H9 (cell line): ENCODE results near the gene COQ5. TPM values are rescaled to one million over a fixed set of nuclear protein-coding genes. Genes with fewer than 3 reads are reported as not detected.
"Not testable (repeated sequence)": the region's sequence is repeated elsewhere in the genome, so short reads cannot be mapped to it uniquely, and the experiment has no call there.

ENCODE experiments used
- DNase-seq: peaks from one replicate; pipeline ENCODE4 v3.0.0-alpha.2; 2017
- H2AFZ ChIP-seq: one replicate; pipeline ENCODE4 v1.6.1; 2013; ENCODE audit warnings: mild to moderate bottlenecking, low read length, control low read depth, moderate library complexity
- H2AK5ac ChIP-seq: 2 replicates; pipeline ENCODE4 v1.6.1; 2013; ENCODE audit warnings: low read length, control low read depth, mixed read lengths; ENCODE audit not compliant: insufficient read length
- H2BK120ac ChIP-seq: one replicate; pipeline ENCODE4 v1.6.1; 2013; ENCODE audit warnings: low read depth, mild to moderate bottlenecking, low read length, control low read depth, inconsistent platforms; ENCODE audit not compliant: poor library complexity, severe bottlenecking
- H2BK12ac ChIP-seq: 2 replicates; pipeline ENCODE4 v1.6.1; 2013; ENCODE audit warnings: low read length, control low read depth, mixed read lengths, low read depth; ENCODE audit not compliant: insufficient read length
- H2BK15ac ChIP-seq: 2 replicates; pipeline ENCODE4 v1.6.1; 2013; ENCODE audit warnings: low read depth, low read length, control low read depth
- H2BK20ac ChIP-seq: one replicate; pipeline ENCODE4 v1.6.1; 2013; ENCODE audit warnings: low read depth, mild to moderate bottlenecking, low read length, control low read depth, inconsistent platforms; ENCODE audit not compliant: poor library complexity, severe bottlenecking
- H2BK5ac ChIP-seq: 2 replicates; pipeline ENCODE4 v1.6.1; 2013; ENCODE audit warnings: low read length, control low read depth, mixed read lengths; ENCODE audit not compliant: insufficient read length
- H3K14ac ChIP-seq: 2 replicates; pipeline ENCODE4 v1.6.1; 2013; ENCODE audit warnings: low read length, control low read depth; ENCODE audit not compliant: insufficient read depth
- H3K18ac ChIP-seq: 2 replicates; pipeline ENCODE4 v1.6.1; 2013; ENCODE audit warnings: low read depth, mild to moderate bottlenecking, mixed read lengths, low read length, control low read depth; ENCODE audit not compliant: insufficient read length
- H3K23ac ChIP-seq: 2 replicates; pipeline ENCODE4 v1.6.1; 2013; ENCODE audit warnings: low read length, control low read depth, mixed read lengths, low read depth; ENCODE audit not compliant: insufficient read length
- H3K23me2 ChIP-seq: 2 replicates; pipeline ENCODE4 v1.6.1; 2013; ENCODE audit warnings: low read depth, mild to moderate bottlenecking, mixed read lengths, low read length, control low read depth; ENCODE audit not compliant: insufficient read length, poor library complexity, severe bottlenecking
- H3K27ac ChIP-seq: 2 replicates; pipeline ENCODE4 v1.5.1; 2013; ENCODE audit warnings: low read length, control low read depth, mixed read lengths, low read depth; ENCODE audit not compliant: insufficient read length
- H3K27me3 ChIP-seq: 2 replicates; pipeline ENCODE4 v1.6.1; 2013; ENCODE audit warnings: low read length, control low read depth, inconsistent platforms; ENCODE audit not compliant: insufficient read depth
- H3K4ac ChIP-seq: 2 replicates; pipeline ENCODE4 v1.6.1; 2013; ENCODE audit warnings: low read depth, mild to moderate bottlenecking, control low read depth, inconsistent platforms, low read length, moderate library complexity
- H3K4me1 ChIP-seq: 2 replicates; pipeline ENCODE4 v1.6.1; 2013; ENCODE audit warnings: low read length, control low read depth, inconsistent platforms; ENCODE audit not compliant: insufficient read depth
- H3K4me2 ChIP-seq: 2 replicates; pipeline ENCODE4 v1.6.1; 2013; ENCODE audit warnings: low read length, control low read depth, mixed read lengths; ENCODE audit not compliant: insufficient read length, insufficient read depth
- H3K56ac ChIP-seq: 2 replicates; pipeline ENCODE4 v1.6.1; 2013; ENCODE audit warnings: low read depth, mild to moderate bottlenecking, mixed read lengths, low read length, control low read depth; ENCODE audit not compliant: insufficient read length
- H3K79me1 ChIP-seq: 2 replicates; pipeline ENCODE4 v1.6.1; 2013; ENCODE audit warnings: low read depth, mild to moderate bottlenecking, moderate library complexity, low read length, control low read depth, inconsistent platforms; ENCODE audit not compliant: insufficient read depth, poor library complexity, severe bottlenecking
- H3K79me2 ChIP-seq: 2 replicates; pipeline ENCODE4 v1.6.1; 2013; ENCODE audit warnings: low read length, control low read depth, inconsistent platforms; ENCODE audit not compliant: insufficient read depth
- H3K9ac ChIP-seq: 2 replicates; pipeline ENCODE4 v1.6.1; 2013; ENCODE audit warnings: low read length, control low read depth, mixed read lengths; ENCODE audit not compliant: insufficient read length; ENCODE audit errors: extremely low read depth
- H3K9me3 ChIP-seq: one replicate; pipeline ENCODE4 v1.6.1; 2013; ENCODE audit warnings: low read depth, low read length, inconsistent platforms; ENCODE audit not compliant: control insufficient read depth
- H3T11ph ChIP-seq: one replicate; pipeline ENCODE4 v1.6.1; 2013; ENCODE audit warnings: mild to moderate bottlenecking, low read length, control low read depth, inconsistent platforms
- H4K20me1 ChIP-seq: one replicate; pipeline ENCODE4 v1.6.1; 2013; ENCODE audit not compliant: control insufficient read depth, insufficient read length, insufficient read depth
- H4K5ac ChIP-seq: 2 replicates; pipeline ENCODE4 v1.6.1; 2013; ENCODE audit warnings: low read depth, mild to moderate bottlenecking, mixed read lengths, low read length, control low read depth; ENCODE audit not compliant: insufficient read length
- H4K8ac ChIP-seq: replicated peaks from 2 replicates; pipeline ENCODE4 v1.6.1; 2013; ENCODE audit warnings: low read length, control low read depth, mixed read lengths, low read depth; ENCODE audit not compliant: insufficient read length
- H4K91ac ChIP-seq: 2 replicates; pipeline ENCODE4 v1.6.1; 2013; ENCODE audit warnings: low read depth, mild to moderate bottlenecking, moderate library complexity, mixed read lengths, low read length, control low read depth; ENCODE audit not compliant: insufficient read length
- H3K27ac Mint-ChIP-seq, 3 experiments: 2 replicates in 2 of 3; 3 replicates in 1 of 3; pipeline ENCODE4 v1.8.0; 2020 to 2021; ENCODE audit warnings: mixed read lengths in 3 of 3, mild to moderate bottlenecking in 1 of 3, moderate library complexity in 1 of 3
- H3K27me3 Mint-ChIP-seq: 2 replicates; pipeline ENCODE4 v1.8.0; 2021; ENCODE audit warnings: low read depth, mild to moderate bottlenecking, moderate library complexity, mixed read lengths
- H3K36me3 Mint-ChIP-seq, 3 experiments: 2 replicates in 2 of 3; 3 replicates in 1 of 3; pipeline ENCODE4 v1.8.0; 2020 to 2021; ENCODE audit warnings: low read depth in 3 of 3, mixed read lengths in 3 of 3; ENCODE audit not compliant: insufficient read depth in 1 of 3
- H3K4me1 Mint-ChIP-seq, 2 experiments: 2 replicates each; pipeline ENCODE4 v1.8.0; 2020; ENCODE audit warnings: mixed read lengths in 2 of 2
- H3K4me3 Mint-ChIP-seq, 2 experiments: 2 replicates in 1 of 2; 3 replicates in 1 of 2; pipeline ENCODE4 v1.8.0; 2020 to 2021; ENCODE audit warnings: mild to moderate bottlenecking in 2 of 2, mixed read lengths in 2 of 2, moderate library complexity in 1 of 2
- H3K9me3 Mint-ChIP-seq, 2 experiments: 2 replicates in 1 of 2; 3 replicates in 1 of 2; pipeline ENCODE4 v1.8.0; 2020; ENCODE audit warnings: mild to moderate bottlenecking in 2 of 2, mixed read lengths in 2 of 2, moderate library complexity in 1 of 2
- CTCF ChIP-seq: fragments of 200-600 bp; sonication (generic); conservative IDR thresholded peaks from 3 replicates; pipeline ENCODE4 v1.8.0; 2021; ENCODE audit warnings: antibody characterized with exemption, mild to moderate bottlenecking
- WGBS: extraction: QIAGEN DNeasy Blood & Tissue Kit; methylation state at CpG from one replicate; pipeline ENCODE4 v1.1.7; 2013; ENCODE audit warnings: missing lambda C conversion rate, low lambda C conversion rate, mixed read lengths; ENCODE audit not compliant: insufficient read length; ENCODE audit errors: extremely low coverage; 5-methylcytosine and 5-hydroxymethylcytosine counted together
- total RNA-seq: library from RNA; stranded (reverse); gene quantifications from 2 replicates; pipeline ENCODE4 v1.2.1, GENCODE V29; 2021

COQ5 gene
- total RNA-seq, 1 experiment from 2014 or later = 34.8 TPM

- H3K9ac ChIP-seq = no peak overlapping the region
- H3K4ac ChIP-seq = no peak overlapping the region
- no peaks in the 10 kb centered on the region for H3K4me1 ChIP-seq
- TF ChIP-seq CTCF = no peak
- H3K14ac ChIP-seq = no peak overlapping the region
- H4K8ac ChIP-seq = no peak overlapping the region
- no peak overlapping the region for H3K56ac ChIP-seq
- no peaks in the 10 kb centered on the region for H3K27me3 ChIP-seq
- no peak overlapping the region for H3K27ac ChIP-seq
- no peak overlapping the region for H3K23ac ChIP-seq
- H2BK15ac ChIP-seq = no peak overlapping the region
- no peaks in the 10 kb centered on the region for H3K27me3 Mint-ChIP-seq
- no CpG with 5 or more reads among the region's 4 CpGs for WGBS
- no peak overlapping the region for H2AK5ac ChIP-seq
- H3K79me2 ChIP-seq = peaks cover 26% of the 10 kb centered on the region; the same call in 1 of the 2 replicates
- no peak overlapping the region for H2BK120ac ChIP-seq
- H3K23me2 ChIP-seq = peaks cover 14% of the 10 kb centered on the region
- no peaks in the 10 kb centered on the region for H3K9me3 ChIP-seq
- no peak for DNase-seq
- no peak overlapping the region for H4K91ac ChIP-seq
- H4K5ac ChIP-seq = no peak overlapping the region
- no peak overlapping the region for H3T11ph ChIP-seq
- H3K4me3 Mint-ChIP-seq = peak overlapping the region in 1 of 2 experiments; percentile 9; a peak in 1 of 5 replicates
- no peak overlapping the region for H3K4me2 ChIP-seq
- H2AFZ ChIP-seq = no peak overlapping the region
- peaks cover 23 to 35% of the 10 kb centered on the region in 2 experiments for H3K4me1 Mint-ChIP-seq
- H4K20me1 ChIP-seq = no peaks in the 10 kb centered on the region
- peaks cover 4 to 18% (median 5%) of the 10 kb centered on the region in 3 experiments; a peak in 6 of 7 replicates for H3K36me3 Mint-ChIP-seq
- no peak overlapping the region for H3K27ac Mint-ChIP-seq
- no peaks in the 10 kb centered on the region for H3K79me1 ChIP-seq
- no peak overlapping the region for H2BK12ac ChIP-seq
- H2BK5ac ChIP-seq = no peak overlapping the region
- no peak overlapping the region for H2BK20ac ChIP-seq
- H3K18ac ChIP-seq = no peak overlapping the region
- no peaks in the 10 kb centered on the region for H3K9me3 Mint-ChIP-seq
These were observed 3.8 kb upstream of the COQ5 start for GRCh38 chr12:120532701-120533238.

GRCh38 chr12:120530418-120530761 is 1.4 kb upstream of the COQ5 start:
- not testable (repeated sequence) for H3K27ac Mint-ChIP-seq
- peaks cover 14% of the 10 kb centered on the region for H3K23me2 ChIP-seq
- H3K4me3 Mint-ChIP-seq = 0 out of 5 replicates have a peak overlapping the region, but pooled peaks of 1 of the 2 experiments have one; percentile 100

More at GRCh38 chr12:120530418-120530761, 1.4 kb upstream of the COQ5 start:
- not testable (repeated sequence) for H3K4ac ChIP-seq, H4K8ac ChIP-seq, H4K91ac ChIP-seq, H3K4me1 ChIP-seq, H3K4me2 ChIP-seq, H3K36me3 Mint-ChIP-seq, H2AFZ ChIP-seq, H3K9me3 ChIP-seq, H2BK120ac ChIP-seq, H3K27me3 Mint-ChIP-seq, H3K9me3 Mint-ChIP-seq, H3K79me2 ChIP-seq, H3K23ac ChIP-seq, H3K18ac ChIP-seq, H3K14ac ChIP-seq, H4K20me1 ChIP-seq, H3K27ac ChIP-seq, H2BK12ac ChIP-seq, H3T11ph ChIP-seq, H4K5ac ChIP-seq, H2BK5ac ChIP-seq, DNase-seq, H3K79me1 ChIP-seq, H2BK15ac ChIP-seq, H2BK20ac ChIP-seq, H3K27me3 ChIP-seq, H3K56ac ChIP-seq, H2AK5ac ChIP-seq, H3K9ac ChIP-seq
- H3K4me1 Mint-ChIP-seq = peaks cover 15% of the 10 kb centered on the region in 2 experiments
